Erythroblast (primary cell): ENCODE measurements around the gene MS4A18.

Source experiments
- GATA1 ChIP-seq: IDR thresholded peaks from 2 replicates; pipeline ENCODE4 v1.6.1; 2011; ENCODE audit warnings: low read depth, mild to moderate bottlenecking, control low read depth, low read length, moderate library complexity
- POLR2A ChIP-seq: IDR thresholded peaks from 2 replicates; pipeline ENCODE4 v1.6.1; 2011; ENCODE audit warnings: mild to moderate bottlenecking, low read length

GRCh38 chr11:60744114-60744513 lies 19.6 kb downstream of the MS4A18 start:
- TF ChIP-seq POLR2A (no peak), GATA1 (no peak)
